ENCODE measurements around the gene SOX9. TPM values are rescaled to one million over a fixed set of nuclear protein-coding genes. Genes with fewer than 3 reads are reported as not detected.
"Not testable (repeated sequence)": the region's sequence is repeated elsewhere in the genome, so short reads cannot be mapped to it uniquely, and the experiment has no call there.

SOX9 gene
- total RNA-seq, 2 experiments from 2014 or later: not detected

GRCh38 chr17:72125742-72126141 is 4.9 kb downstream of the SOX9 start:
- H3K36me3 Mint-ChIP-seq: peaks cover 6% of the 10 kb centered on the region
- H3K27ac Mint-ChIP-seq: no peak overlapping the region
- ATAC-seq (ENCODE audit: low read depth) (no peak), DNase-seq (no peak)
- H3K4me1 Mint-ChIP-seq: peaks cover 4% of the 10 kb centered on the region
- peaks cover 26% of the 10 kb centered on the region for H3K27me3 Mint-ChIP-seq
- no peak overlapping the region for H3K4me3 Mint-ChIP-seq
- peaks cover 2% of the 10 kb centered on the region for H3K9me3 Mint-ChIP-seq
- POLR2A ChIA-PET: no interaction called here

- POLR2A ChIA-PET: no interaction called here
- Mint-ChIP-seq H3K27me3 (peaks cover 23% of the 10 kb centered on the region), H3K4me3 (no peak overlapping the region), H3K9me3 (peaks cover 2% of the 10 kb centered on the region), H3K36me3 (peaks cover 6% of the 10 kb centered on the region), H3K27ac (no peak overlapping the region), H3K4me1 (peaks cover 4% of the 10 kb centered on the region)
- ATAC-seq (ENCODE audit: low read depth) (no peak), DNase-seq (no peak)
Measured at GRCh38 chr17:72126575-72127486, 6.0 kb downstream of the SOX9 start.

GRCh38 chr17:72128039-72128438 is 7.2 kb downstream of the SOX9 start:
- Mint-ChIP-seq H3K4me3 (no peak overlapping the region), H3K27me3 (peaks cover 11% of the 10 kb centered on the region), H3K4me1 (peaks cover under 1% of the 10 kb centered on the region), H3K27ac (no peak overlapping the region), H3K36me3 (peaks cover 3% of the 10 kb centered on the region), H3K9me3 (peaks cover 2% of the 10 kb centered on the region)
- ATAC-seq (ENCODE audit: low read depth): no peak
- no peak for DNase-seq
- POLR2A ChIA-PET: no interaction called here

GRCh38 chr17:72134608-72135394 is 14.0 kb downstream of the SOX9 start:
- H3K4me3 Mint-ChIP-seq: no peak overlapping the region
- POLR2A ChIA-PET: no interaction called here
- ATAC-seq (ENCODE audit: low read depth) (no peak), DNase-seq (no peak)
- H3K36me3 Mint-ChIP-seq: no peaks in the 10 kb centered on the region
- no peaks in the 10 kb centered on the region for H3K27me3 Mint-ChIP-seq
- H3K4me1 Mint-ChIP-seq: no peaks in the 10 kb centered on the region
- H3K9me3 Mint-ChIP-seq: no peaks in the 10 kb centered on the region
- H3K27ac Mint-ChIP-seq: no peak overlapping the region

- Mint-ChIP-seq H3K36me3 (no peaks in the 10 kb centered on the region), H3K27ac (no peak overlapping the region), H3K27me3 (no peaks in the 10 kb centered on the region), H3K4me1 (no peaks in the 10 kb centered on the region), H3K9me3 (no peaks in the 10 kb centered on the region), H3K4me3 (no peak overlapping the region)
- DNase-seq (no peak), ATAC-seq (ENCODE audit: low read depth) (no peak)
- POLR2A ChIA-PET: no interaction called here
Measured at GRCh38 chr17:72135546-72136325, 14.9 kb downstream of the SOX9 start.

- H3K27me3 Mint-ChIP-seq: no peaks in the 10 kb centered on the region
- DNase-seq: no peak
- H3K4me1 Mint-ChIP-seq: no peaks in the 10 kb centered on the region
- POLR2A ChIA-PET: no interaction called here
- no peaks in the 10 kb centered on the region for H3K36me3 Mint-ChIP-seq
- H3K27ac Mint-ChIP-seq: no peak overlapping the region
- no peak overlapping the region for H3K4me3 Mint-ChIP-seq
- no peaks in the 10 kb centered on the region for H3K9me3 Mint-ChIP-seq
- ATAC-seq (ENCODE audit: low read depth): no peak
Measured at GRCh38 chr17:72136692-72137091, 15.9 kb downstream of the SOX9 start.

GRCh38 chr17:72137161-72137560 is 16.3 kb downstream of the SOX9 start:
- no peak for DNase-seq
- POLR2A ChIA-PET: no interaction called here
- Mint-ChIP-seq H3K36me3 (no peaks in the 10 kb centered on the region), H3K27ac (no peak overlapping the region), H3K4me1 (no peaks in the 10 kb centered on the region), H3K9me3 (no peaks in the 10 kb centered on the region), H3K4me3 (no peak overlapping the region), H3K27me3 (no peaks in the 10 kb centered on the region)
- no peak for ATAC-seq (ENCODE audit: low read depth)

- POLR2A ChIA-PET: no interaction called here
- Mint-ChIP-seq H3K27me3 (peaks cover under 1% of the 10 kb centered on the region), H3K27ac (no peak overlapping the region), H3K4me1 (no peaks in the 10 kb centered on the region), H3K36me3 (no peaks in the 10 kb centered on the region), H3K4me3 (no peak overlapping the region), H3K9me3 (no peaks in the 10 kb centered on the region)
- no peak for ATAC-seq (ENCODE audit: low read depth)
- DNase-seq: no peak
Measured at GRCh38 chr17:72139212-72139611, 18.4 kb downstream of the SOX9 start.

GRCh38 chr17:72141336-72141735 is 20.5 kb downstream of the SOX9 start:
- Mint-ChIP-seq H3K27ac (no peak overlapping the region), H3K27me3 (peaks cover 2% of the 10 kb centered on the region), H3K9me3 (no peaks in the 10 kb centered on the region), H3K4me1 (no peaks in the 10 kb centered on the region), H3K4me3 (no peak overlapping the region), H3K36me3 (no peaks in the 10 kb centered on the region)
- ATAC-seq (ENCODE audit: low read depth) (no peak), DNase-seq (no peak)
- POLR2A ChIA-PET: no interaction called here

- POLR2A ChIA-PET; H3K36me3 Mint-ChIP-seq; H3K9me3 Mint-ChIP-seq; H3K27ac Mint-ChIP-seq; H3K27me3 Mint-ChIP-seq; H3K4me3 Mint-ChIP-seq; ATAC-seq (ENCODE audit: low read depth); H3K4me1 Mint-ChIP-seq; DNase-seq: not testable (repeated sequence)
Measured at GRCh38 chr17:72142097-72142496, 21.3 kb downstream of the SOX9 start.

- no peak for DNase-seq
- no peak for ATAC-seq (ENCODE audit: low read depth)
- no peaks in the 10 kb centered on the region for H3K36me3 Mint-ChIP-seq
- H3K27ac Mint-ChIP-seq: no peak overlapping the region
- H3K9me3 Mint-ChIP-seq: no peaks in the 10 kb centered on the region
- H3K27me3 Mint-ChIP-seq: peaks cover 2% of the 10 kb centered on the region
- H3K4me1 Mint-ChIP-seq: no peaks in the 10 kb centered on the region
- POLR2A ChIA-PET: no interaction called here
- H3K4me3 Mint-ChIP-seq: no peak overlapping the region
Measured at GRCh38 chr17:72142614-72143013, 21.8 kb downstream of the SOX9 start.

GRCh38 chr17:72143245-72143644 is 22.4 kb downstream of the SOX9 start:
- Mint-ChIP-seq H3K4me1 (no peaks in the 10 kb centered on the region), H3K27me3 (peaks cover 2% of the 10 kb centered on the region), H3K4me3 (no peak overlapping the region), H3K9me3 (no peaks in the 10 kb centered on the region), H3K27ac (no peak overlapping the region), H3K36me3 (no peaks in the 10 kb centered on the region)
- no peak for ATAC-seq (ENCODE audit: low read depth)
- no peak for DNase-seq
- POLR2A ChIA-PET: no interaction called here

GRCh38 chr17:72144101-72144500 is 23.3 kb downstream of the SOX9 start:
- Mint-ChIP-seq H3K36me3 (no peaks in the 10 kb centered on the region), H3K27me3 (peaks cover 2% of the 10 kb centered on the region), H3K4me1 (no peaks in the 10 kb centered on the region), H3K27ac (no peak overlapping the region), H3K9me3 (no peaks in the 10 kb centered on the region), H3K4me3 (no peak overlapping the region)
- no peak for DNase-seq
- ATAC-seq (ENCODE audit: low read depth): no peak
- POLR2A ChIA-PET: no interaction called here
